Tibial nerve (tissue), 3 donors: ENCODE results near the gene COX7A2.

ENCODE experiments used
- POLR2A ChIP-seq, 2 donors: fragments of 450-650 bp; IDR thresholded peaks; one replicate each; pipeline ENCODE4 v1.6.1; 2017; ENCODE audit warnings: antibody characterized with exemption in 2 of 2, mild to moderate bottlenecking in 2 of 2, moderate library complexity in 2 of 2
- TF ChIP-seq, protein P1 (sequence below), 5 experiments: fragments of 200-600 bp in 3 of 5; fragments of 450-650 bp in 2 of 5; sonication (generic) in 3 of 5; IDR thresholded peaks; one replicate each; pipeline ENCODE4 v1.5.1; 2016 to 2019; ENCODE audit warnings: antibody characterized with exemption in 5 of 5, mild to moderate bottlenecking in 3 of 5, moderate library complexity in 2 of 5

GRCh38 chr6:75281653-75282052 is 38.1 kb upstream of the COX7A2 start:
- TF ChIP-seq, protein P1, sequence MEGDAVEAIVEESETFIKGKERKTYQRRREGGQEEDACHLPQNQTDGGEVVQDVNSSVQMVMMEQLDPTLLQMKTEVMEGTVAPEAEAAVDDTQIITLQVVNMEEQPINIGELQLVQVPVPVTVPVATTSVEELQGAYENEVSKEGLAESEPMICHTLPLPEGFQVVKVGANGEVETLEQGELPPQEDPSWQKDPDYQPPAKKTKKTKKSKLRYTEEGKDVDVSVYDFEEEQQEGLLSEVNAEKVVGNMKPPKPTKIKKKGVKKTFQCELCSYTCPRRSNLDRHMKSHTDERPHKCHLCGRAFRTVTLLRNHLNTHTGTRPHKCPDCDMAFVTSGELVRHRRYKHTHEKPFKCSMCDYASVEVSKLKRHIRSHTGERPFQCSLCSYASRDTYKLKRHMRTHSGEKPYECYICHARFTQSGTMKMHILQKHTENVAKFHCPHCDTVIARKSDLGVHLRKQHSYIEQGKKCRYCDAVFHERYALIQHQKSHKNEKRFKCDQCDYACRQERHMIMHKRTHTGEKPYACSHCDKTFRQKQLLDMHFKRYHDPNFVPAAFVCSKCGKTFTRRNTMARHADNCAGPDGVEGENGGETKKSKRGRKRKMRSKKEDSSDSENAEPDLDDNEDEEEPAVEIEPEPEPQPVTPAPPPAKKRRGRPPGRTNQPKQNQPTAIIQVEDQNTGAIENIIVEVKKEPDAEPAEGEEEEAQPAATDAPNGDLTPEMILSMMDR (IDR thresholded peaks at IDR 0.05): no peak
- no peak for TF ChIP-seq POLR2A (IDR thresholded peaks at IDR 0.05)
